Stimulated activated CD4-positive, alpha-beta T cell treated with anti-CD3 and anti-CD28 coated beads, TNF-alpha, amount 100 ng/mL, for 24 hours (primary cell): ENCODE results near the gene PCDHGA12.
A peak's percentile ranks its signal among the peaks of the same experiment; 100 is the strongest.
"Not testable (repeated sequence)": the region's sequence is repeated elsewhere in the genome, so short reads cannot be mapped to it uniquely, and the experiment has no call there.

Source experiments
- DNase-seq, 3 experiments: peaks; one replicate each; pipeline ENCODE4 v3.0.0-alpha.2; 2020; ENCODE audit warnings: low read depth in 3 of 3

The PCDHGA12 gene

DNA sequence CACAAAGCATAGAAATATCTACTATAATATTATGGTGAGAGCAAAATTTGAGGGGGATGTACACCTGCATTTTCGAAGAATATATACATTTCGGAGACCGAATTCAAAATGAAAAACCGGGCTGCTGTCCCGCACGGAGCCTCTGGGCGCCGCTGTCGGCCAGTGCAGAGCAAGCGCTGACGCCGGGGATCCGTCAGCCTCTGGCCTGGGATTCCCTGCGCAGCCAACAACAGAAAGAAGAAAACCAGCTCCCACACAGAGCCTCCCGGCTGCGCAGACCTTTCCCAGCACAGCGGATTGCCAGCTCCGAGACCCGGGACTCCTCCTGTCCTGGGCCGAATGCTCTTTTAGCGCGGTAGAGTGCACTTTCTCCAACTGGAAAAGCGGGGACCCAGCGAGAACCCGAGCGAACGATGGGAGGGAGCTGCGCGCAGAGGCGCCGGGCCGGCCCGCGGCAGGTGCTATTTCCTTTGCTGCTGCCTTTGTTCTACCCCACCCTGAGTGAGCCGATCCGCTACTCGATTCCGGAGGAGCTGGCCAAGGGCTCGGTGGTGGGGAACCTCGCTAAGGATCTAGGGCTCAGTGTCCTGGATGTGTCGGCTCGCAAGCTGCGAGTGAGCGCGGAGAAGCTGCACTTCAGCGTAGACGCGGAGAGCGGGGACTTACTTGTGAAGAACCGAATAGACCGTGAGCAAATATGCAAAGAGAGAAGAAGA, 22.4 kb upstream of the PCDHGA12 start, which contains the start of gene PCDHGB6:
Gene PCDHGB6 (plus strand): TSS at position 232 of the 716 bp plus-strand sequence. CDS start 182 bp downstream, at position 414.
- peak in 1 of 3 experiments; percentile 39 for DNase-seq

- DNase-seq: no peak
These were observed 20.6 kb upstream of the PCDHGA12 start for GRCh38 chr5:141409598-141410306.

DNA sequence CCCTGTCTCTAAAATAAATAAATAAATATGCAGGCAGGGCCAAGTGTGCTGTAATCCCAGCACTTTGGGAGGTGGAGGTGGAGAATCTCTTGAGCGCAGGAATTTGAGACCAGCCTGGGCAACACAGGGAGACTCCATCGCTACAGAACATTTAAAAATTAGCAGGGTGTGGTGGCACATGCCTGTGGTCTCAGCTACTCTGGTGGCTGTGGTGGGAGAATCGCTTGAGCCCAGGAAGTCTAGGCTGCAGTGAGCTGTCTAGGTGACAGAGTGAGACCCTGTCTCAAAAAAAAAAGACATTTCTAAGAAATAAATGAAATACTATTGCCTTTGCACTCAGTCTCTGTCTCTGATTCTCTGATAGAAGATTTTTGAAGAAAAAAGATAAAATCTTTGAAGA, 18.7 kb upstream of the PCDHGA12 start:
- DNase-seq: no peak

DNA sequence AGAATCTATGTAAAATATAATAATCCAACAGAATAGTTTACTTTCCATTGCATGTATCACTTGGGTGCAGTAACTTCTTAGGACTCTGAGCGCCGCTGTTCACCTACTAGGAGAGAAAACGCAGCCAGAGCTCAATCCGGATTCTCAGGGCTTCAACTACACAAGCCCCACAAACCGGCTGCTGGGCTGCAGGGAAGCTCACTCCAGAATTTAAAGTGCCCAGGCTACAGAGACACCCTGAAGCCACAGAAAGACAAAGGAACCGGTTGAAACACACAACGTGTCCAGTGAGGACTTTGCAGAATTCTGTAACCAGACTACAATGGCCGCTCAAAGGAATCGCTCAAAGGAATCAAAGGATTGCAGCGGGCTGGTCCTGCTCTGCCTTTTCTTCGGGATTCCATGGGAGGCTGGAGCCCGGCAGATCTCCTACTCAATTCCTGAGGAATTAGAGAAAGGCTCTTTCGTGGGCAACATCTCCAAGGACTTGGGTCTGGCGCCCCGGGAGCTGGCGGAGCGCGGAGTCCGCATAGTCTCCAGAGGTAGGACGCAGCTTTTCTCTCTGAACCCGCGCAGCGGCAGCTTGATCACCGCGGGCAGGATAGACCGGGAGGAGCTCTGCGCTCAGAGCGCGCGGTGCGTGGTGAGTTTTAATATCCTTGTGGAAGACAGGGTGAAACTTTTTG, 17.3 kb upstream of the PCDHGA12 start, which contains the start of gene PCDHGA10:
Gene PCDHGA10 (plus strand): TSS at position 134 of the 686 bp plus-strand sequence. CDS start 189 bp downstream, at position 323.
- DNase-seq: peak in 2 of 3 experiments; percentile 32 to 49

DNA sequence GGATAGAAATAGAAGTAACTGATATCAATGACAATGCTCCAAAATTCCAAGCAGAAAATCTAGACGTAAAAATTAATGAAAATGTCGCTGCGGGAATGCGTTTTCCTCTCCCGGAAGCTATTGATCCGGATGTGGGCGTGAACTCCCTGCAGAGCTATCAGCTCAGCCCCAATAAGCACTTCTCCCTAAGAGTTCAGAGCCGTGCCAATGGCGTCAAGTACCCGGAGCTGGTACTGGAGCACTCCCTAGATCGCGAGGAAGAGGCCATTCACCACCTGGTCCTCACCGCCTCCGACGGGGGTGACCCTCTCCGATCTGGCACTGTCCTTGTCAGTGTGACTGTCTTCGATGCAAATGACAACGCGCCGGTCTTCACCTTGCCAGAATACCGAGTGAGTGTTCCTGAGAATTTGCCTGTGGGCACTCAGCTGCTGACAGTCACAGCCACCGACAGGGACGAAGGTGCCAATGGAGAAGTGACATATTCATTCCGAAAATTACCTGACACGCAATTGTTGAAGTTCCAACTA, 16.7 kb upstream of the PCDHGA12 start:
- DNase-seq: no peak

GRCh38 chr5:141414548-141415274, 15.6 kb upstream of the PCDHGA12 start:
- not testable (repeated sequence) for DNase-seq

DNA sequence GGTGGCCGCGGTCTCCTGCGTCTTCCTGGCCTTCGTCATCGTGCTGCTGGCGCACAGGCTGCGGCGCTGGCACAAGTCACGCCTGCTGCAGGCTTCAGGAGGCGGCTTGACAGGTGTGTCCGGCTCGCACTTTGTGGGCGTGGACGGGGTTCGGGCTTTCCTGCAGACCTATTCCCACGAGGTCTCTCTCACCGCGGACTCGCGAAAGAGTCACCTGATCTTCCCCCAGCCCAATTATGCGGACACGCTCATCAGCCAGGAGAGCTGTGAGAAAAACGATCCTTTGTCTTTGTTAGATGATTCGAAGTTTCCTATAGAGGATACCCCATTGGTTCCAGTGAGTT, 15.1 kb upstream of the PCDHGA12 start:
- not testable (repeated sequence) for DNase-seq

DNA sequence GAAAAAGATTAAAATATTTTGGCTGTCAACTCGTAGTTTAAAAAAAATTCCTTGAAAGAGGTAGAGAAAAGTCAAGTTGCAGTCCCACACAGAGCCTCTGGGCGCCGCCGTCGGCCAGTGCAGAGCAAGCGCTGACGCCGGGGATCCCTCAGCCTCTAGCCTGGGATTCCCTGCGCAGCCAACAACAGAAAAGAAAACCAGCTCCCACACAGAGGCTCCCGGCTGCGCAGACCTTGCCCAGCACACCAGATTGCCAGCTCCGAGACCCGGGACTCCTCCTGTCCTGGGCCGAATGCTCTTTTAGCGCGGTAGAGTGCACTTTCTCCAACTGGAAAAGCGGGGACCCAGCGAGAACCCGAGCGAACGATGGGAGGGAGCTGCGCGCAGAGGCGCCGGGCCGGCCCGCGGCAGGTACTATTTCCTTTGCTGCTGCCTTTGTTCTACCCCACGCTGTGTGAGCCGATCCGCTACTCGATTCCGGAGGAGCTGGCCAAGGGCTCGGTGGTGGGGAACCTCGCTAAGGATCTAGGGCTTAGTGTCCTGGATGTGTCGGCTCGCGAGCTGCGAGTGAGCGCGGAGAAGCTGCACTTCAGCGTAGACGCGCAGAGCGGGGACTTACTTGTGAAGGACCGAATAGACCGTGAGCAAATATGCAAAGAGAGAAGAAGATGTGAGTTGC, 12.7 kb upstream of the PCDHGA12 start, which contains the start of gene PCDHGB7:
Gene PCDHGB7 (plus strand): TSS at position 184 of the 679 bp plus-strand sequence. CDS start 183 bp downstream, at position 367.
- DNase-seq: peak in 1 of 3 experiments; percentile 58

DNA sequence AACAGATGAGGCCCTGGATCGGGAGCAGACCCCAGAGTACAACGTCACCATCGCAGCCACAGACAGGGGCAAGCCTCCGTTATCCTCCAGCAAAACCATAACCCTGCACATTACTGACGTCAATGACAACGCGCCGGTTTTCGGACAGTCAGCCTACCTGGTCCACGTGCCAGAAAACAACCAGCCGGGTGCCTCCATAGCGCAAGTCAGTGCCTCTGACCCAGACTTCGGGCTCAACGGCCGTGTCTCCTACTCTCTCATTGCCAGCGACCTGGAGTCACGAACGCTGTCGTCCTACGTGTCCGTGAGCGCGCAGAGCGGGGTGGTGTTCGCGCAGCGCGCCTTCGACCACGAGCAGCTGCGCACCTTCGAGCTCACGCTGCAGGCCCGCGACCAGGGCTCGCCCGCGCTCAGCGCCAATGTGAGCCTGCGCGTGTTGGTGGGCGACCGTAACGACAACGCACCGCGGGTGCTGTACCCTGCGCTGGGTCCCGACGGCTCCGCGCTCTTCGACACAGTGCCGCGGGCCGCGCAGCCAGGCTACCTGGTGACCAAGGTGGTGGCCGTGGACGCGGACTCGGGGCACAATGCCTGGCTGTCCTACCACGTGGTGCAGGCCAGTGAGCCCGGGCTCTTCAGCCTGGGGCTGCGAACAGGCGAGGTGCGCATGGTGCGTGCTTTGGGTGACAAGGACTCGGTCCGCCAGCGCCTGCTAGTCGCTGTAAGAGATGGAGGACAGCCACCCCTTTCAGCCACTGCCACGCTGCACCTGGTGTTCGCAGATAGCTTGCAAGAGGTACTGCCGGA, 11.0 kb upstream of the PCDHGA12 start:
- DNase-seq: no peak

DNA sequence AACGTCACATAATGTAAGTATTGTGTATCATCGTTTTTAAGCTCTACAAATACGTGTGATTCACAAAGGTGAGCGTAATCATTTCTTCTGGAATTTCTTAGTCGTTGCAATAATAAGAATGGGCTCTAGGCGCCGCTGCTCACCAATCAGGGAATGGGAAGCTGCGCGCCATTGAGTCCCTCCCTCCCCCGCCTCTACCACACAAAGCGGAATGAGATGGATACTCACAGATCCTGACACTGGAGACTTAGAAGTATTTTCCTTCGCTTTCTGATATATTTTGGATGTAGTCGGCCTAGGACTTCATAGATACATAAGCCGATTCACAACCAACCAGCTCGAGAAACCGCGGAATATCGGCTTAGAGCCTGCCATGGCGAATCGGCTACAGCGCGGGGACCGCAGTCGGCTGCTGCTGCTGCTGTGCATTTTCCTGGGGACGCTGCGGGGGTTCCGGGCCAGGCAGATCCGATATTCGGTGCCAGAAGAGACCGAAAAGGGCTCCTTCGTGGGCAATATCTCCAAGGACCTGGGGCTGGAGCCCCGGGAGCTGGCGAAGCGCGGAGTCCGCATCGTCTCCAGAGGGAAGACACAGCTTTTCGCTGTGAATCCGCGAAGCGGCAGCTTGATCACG, 9.3 kb upstream of the PCDHGA12 start, which contains the start of gene PCDHGA11:
Gene PCDHGA11 (plus strand): TSS at position 197 of the 634 bp plus-strand sequence. CDS start 177 bp downstream, at position 374.
- DNase-seq: peak in 1 of 3 experiments; percentile 36

DNA sequence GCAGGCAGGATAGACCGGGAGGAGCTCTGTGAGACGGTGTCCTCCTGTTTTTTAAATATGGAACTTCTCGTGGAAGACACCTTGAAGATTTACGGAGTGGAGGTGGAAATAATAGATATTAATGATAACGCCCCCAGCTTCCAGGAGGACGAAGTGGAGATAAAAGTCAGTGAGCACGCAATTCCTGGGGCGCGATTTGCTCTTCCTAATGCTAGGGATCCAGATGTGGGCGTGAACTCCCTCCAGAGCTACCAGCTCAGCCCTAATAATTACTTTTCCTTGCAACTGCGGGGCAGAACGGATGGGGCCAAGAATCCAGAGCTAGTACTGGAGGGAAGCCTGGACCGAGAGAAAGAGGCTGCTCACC, 8.8 kb upstream of the PCDHGA12 start:
- DNase-seq: no peak

DNA sequence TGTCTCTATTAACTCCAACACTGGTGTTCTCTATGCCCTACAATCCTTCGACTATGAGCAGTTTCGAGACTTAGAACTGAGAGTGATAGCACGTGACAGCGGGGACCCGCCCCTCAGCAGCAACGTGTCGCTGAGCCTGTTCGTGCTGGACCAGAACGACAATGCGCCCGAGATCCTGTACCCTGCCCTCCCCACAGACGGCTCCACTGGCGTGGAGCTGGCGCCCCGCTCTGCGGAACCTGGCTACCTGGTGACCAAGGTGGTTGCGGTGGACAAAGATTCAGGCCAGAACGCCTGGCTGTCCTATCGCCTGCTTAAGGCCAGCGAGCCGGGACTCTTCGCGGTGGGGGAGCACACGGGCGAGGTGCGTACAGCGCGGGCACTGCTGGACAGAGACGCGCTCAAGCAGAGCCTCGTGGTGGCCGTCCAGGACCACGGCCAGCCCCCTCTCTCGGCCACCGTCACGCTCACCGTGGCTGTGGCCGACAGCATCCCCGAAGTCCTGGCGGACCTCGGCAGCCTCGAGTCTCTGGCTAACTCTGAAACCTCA, 7.5 kb upstream of the PCDHGA12 start:
- DNase-seq: no peak

DNA sequence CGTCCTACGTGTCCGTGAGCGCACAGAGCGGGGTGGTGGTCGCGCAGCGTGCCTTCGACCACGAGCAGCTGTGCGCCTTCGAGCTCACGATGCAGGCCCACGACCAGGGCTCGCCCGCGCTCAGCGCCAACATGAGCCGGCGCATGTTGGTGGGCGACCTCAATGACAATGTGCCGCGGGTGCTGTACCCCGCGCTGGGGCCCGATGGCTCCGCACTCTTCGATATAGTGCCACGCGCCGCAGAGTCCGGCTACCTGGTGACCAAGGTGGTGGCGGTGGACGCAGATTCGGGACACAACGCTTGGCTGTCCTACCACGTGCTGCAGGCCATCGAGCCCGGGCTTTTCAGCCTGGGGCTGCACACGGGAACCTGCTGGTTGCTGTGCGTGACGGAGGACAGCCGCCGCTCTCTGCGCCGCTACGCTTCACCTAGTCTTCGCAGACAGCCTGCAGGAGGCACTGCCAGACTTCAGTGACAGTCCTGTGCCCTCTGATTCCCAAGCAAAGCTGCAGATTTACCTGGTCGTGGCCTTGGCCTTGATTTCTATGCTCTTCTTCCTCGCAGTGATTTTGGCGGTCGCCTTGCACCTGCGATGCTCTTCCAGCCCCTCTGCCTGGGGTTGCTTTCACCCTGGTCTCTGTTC, 2.4 kb upstream of the PCDHGA12 start:
- DNase-seq: no peak

GRCh38 chr5:141431286-141431685, 979 bp downstream of the PCDHGA12 start:
- no peak for DNase-seq

- DNase-seq: not testable (repeated sequence)
These were observed 2.0 kb downstream of the PCDHGA12 start for GRCh38 chr5:141432308-141432707.

GRCh38 chr5:141432726-141433125, 2.4 kb downstream of the PCDHGA12 start:
- not testable (repeated sequence) for DNase-seq

DNA sequence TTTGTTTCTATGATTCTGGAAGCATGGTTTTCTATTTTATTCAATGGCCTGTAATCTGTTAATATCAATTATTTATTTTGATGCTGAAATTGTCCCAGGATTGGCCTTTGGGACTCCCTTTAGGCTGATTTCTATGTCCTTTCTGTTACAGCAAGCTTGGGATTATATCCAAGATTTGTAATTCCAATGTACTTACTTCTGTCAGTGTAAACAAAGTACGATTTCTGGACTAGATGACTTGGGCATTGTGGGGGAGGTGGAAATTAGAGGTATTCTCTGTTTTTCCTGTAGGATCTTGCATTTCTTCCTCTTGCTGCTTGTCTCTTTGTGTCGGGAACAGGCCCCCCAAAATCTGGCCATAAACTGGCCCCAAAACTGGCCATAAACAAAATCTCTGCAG, 3.7 kb downstream of the PCDHGA12 start:
- no peak for DNase-seq

DNA sequence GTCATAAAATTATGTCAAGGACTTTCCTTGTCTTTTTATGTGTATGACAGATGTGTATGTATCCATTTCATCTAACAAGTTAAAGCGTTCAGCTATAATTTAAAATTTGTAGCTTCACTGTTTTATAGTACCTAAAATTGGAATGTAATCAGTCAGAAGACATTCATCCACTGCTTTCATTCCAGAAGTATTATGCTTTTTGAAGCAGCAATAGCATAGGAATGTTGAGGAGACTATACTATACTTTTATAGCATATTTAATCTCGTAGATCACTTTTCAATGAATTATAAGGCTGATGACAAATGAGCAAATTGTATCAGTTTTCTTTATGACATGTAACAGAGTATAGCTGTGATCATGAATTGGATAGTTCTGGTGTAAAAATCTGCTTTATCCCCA, 6.9 kb downstream of the PCDHGA12 start:
- DNase-seq: no peak
